GM19324 (cell line): ENCODE results near the gene PPOX.

Experiments used
- ATAC-seq: cut with Tn5 transposase; IDR thresholded peaks from one replicate; pipeline ENCODE4 v1.9.1; 2021; ENCODE audit warnings: mild to moderate bottlenecking, moderate library complexity; ENCODE audit not compliant: unreplicated experiment, low FRiP score

Gene PPOX

GRCh38 chr1:161218301-161219077, 52.3 kb downstream of the PPOX start:
- ATAC-seq: no peak

- no peak for ATAC-seq
Observed at GRCh38 chr1:161219078-161219892, 53.1 kb downstream of the PPOX start.

GRCh38 chr1:161220002-161220401, 53.8 kb downstream of the PPOX start:
- ATAC-seq: no peak
